ENCODE data around the gene C2orf92.
A peak's percentile ranks its signal among the peaks of the same experiment; 100 is the strongest.

Gene C2orf92

GRCh38 chr2:97691166-97691565 is 21.7 kb downstream of the C2orf92 start:
- Mint-ChIP-seq H3K27me3 (ENCODE audit: low read depth) (no peaks in the 10 kb centered on the region), H3K9me3 (no peaks in the 10 kb centered on the region), H3K27ac (no peak overlapping the region)

GRCh38 chr2:97693476-97693875 is 24.0 kb downstream of the C2orf92 start:
- Mint-ChIP-seq H3K4me3 (no peak overlapping the region), H3K36me3 (ENCODE audit: low read depth) (no peaks in the 10 kb centered on the region), H3K27ac (no peak overlapping the region), H3K4me1 (ENCODE audit: low read depth) (peaks cover 11% of the 10 kb centered on the region), H3K27me3 (ENCODE audit: low read depth) (no peaks in the 10 kb centered on the region), H3K9me3 (no peaks in the 10 kb centered on the region)
- DNase-seq (ENCODE audit: low spot score) = no peak

More at GRCh38 chr2:97691166-97691565, 21.7 kb downstream of the C2orf92 start:
- no peak overlapping the region for H3K4me3 Mint-ChIP-seq
- no peaks in the 10 kb centered on the region for H3K36me3 Mint-ChIP-seq (ENCODE audit: low read depth)
- DNase-seq (ENCODE audit: low spot score) = no peak
- H3K4me1 Mint-ChIP-seq (ENCODE audit: low read depth) = peaks cover 14% of the 10 kb centered on the region

- DNase-seq (ENCODE audit: low spot score) = no peak
- peaks cover 11% of the 10 kb centered on the region for H3K4me1 Mint-ChIP-seq (ENCODE audit: low read depth)
- H3K9me3 Mint-ChIP-seq = no peaks in the 10 kb centered on the region
- no peak overlapping the region for H3K27ac Mint-ChIP-seq
- no peaks in the 10 kb centered on the region for H3K27me3 Mint-ChIP-seq (ENCODE audit: low read depth)
- H3K36me3 Mint-ChIP-seq (ENCODE audit: low read depth) = no peaks in the 10 kb centered on the region
- H3K4me3 Mint-ChIP-seq = no peak overlapping the region
Measured at GRCh38 chr2:97695744-97696143, 26.2 kb downstream of the C2orf92 start.

DNA sequence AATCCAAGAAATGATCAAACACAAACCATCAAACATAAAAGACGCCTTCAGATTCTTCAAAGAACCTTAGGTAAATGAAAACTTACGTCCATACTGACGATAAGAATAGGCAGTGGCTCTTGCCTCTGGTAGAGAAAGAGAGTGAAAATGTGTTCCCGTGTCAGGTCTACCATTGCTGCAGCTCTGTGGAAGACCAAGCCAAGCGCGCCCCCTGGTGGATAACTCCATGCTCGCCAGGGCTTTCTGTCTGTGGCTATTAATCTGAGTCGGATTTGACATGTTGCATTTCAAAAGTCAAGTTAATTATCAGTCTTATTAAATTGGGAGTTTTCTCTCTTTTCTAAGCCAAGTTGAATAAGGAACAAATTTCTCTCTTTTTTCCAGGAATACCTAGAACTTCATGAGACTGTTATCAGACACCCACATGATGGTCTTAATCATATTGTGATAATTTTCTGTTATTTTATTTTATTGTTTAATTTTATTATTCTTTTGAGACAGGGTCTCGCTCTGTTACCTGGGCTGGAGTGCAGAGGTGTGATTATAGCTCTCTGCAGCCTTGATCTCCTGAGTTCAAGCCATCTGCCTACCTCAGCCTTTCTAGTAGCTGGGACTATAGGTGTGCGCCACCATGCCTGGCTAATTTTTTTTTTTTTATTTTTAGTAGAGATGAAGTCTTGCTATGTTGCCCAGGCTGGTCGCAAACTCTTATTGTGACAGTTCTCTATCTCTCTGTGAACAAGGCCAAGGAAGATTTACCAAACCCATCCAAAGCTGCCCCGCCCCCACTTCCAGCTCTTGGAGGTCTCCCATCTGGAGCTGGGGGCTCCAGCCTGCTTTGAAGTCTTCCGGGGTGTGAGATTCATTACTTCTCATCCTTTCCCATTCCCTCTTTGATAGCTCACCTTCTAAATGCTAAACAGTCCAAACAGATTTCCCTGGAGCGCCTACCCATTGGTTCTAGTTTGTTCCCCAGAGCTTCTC is 28.0 kb downstream of the C2orf92 start:
- Mint-ChIP-seq H3K27ac (no peak overlapping the region), H3K36me3 (ENCODE audit: low read depth) (no peaks in the 10 kb centered on the region), H3K9me3 (no peaks in the 10 kb centered on the region), H3K27me3 (ENCODE audit: low read depth) (peaks cover under 1% of the 10 kb centered on the region), H3K4me1 (ENCODE audit: low read depth) (peaks cover 11% of the 10 kb centered on the region), H3K4me3 (peak overlapping the region; percentile 25)
- DNase-seq (ENCODE audit: low spot score) = peak; percentile 82

GRCh38 chr2:97698530-97698929 is 29.0 kb downstream of the C2orf92 start:
- Mint-ChIP-seq H3K9me3 (no peaks in the 10 kb centered on the region), H3K27ac (no peak overlapping the region), H3K4me3 (no peak overlapping the region), H3K27me3 (ENCODE audit: low read depth) (peaks cover 4% of the 10 kb centered on the region), H3K36me3 (ENCODE audit: low read depth) (no peaks in the 10 kb centered on the region), H3K4me1 (ENCODE audit: low read depth) (peaks cover 13% of the 10 kb centered on the region)
- no peak for DNase-seq (ENCODE audit: low spot score)

- H3K4me3 Mint-ChIP-seq = no peak overlapping the region
- H3K36me3 Mint-ChIP-seq (ENCODE audit: low read depth) = no peaks in the 10 kb centered on the region
- H3K27ac Mint-ChIP-seq = no peak overlapping the region
- peaks cover 4% of the 10 kb centered on the region for H3K27me3 Mint-ChIP-seq (ENCODE audit: low read depth)
- no peak for DNase-seq (ENCODE audit: low spot score)
- H3K4me1 Mint-ChIP-seq (ENCODE audit: low read depth) = peaks cover 13% of the 10 kb centered on the region
- H3K9me3 Mint-ChIP-seq = no peaks in the 10 kb centered on the region
Measured at GRCh38 chr2:97699765-97700444, 30.4 kb downstream of the C2orf92 start.

- no peak for DNase-seq (ENCODE audit: low spot score)
- H3K9me3 Mint-ChIP-seq = no peaks in the 10 kb centered on the region
- no peaks in the 10 kb centered on the region for H3K36me3 Mint-ChIP-seq (ENCODE audit: low read depth)
- peaks cover 13% of the 10 kb centered on the region for H3K4me1 Mint-ChIP-seq (ENCODE audit: low read depth)
- no peak overlapping the region for H3K4me3 Mint-ChIP-seq
- peak overlapping the region; percentile 41 for H3K27ac Mint-ChIP-seq
- peaks cover 4% of the 10 kb centered on the region for H3K27me3 Mint-ChIP-seq (ENCODE audit: low read depth)
Measured at GRCh38 chr2:97701186-97701585, 31.7 kb downstream of the C2orf92 start.

GRCh38 chr2:97701851-97702465 is 32.4 kb downstream of the C2orf92 start:
- Mint-ChIP-seq H3K4me1 (ENCODE audit: low read depth) (peaks cover 10% of the 10 kb centered on the region), H3K36me3 (ENCODE audit: low read depth) (no peaks in the 10 kb centered on the region), H3K4me3 (no peak overlapping the region), H3K27me3 (ENCODE audit: low read depth) (peaks cover 4% of the 10 kb centered on the region), H3K9me3 (no peaks in the 10 kb centered on the region), H3K27ac (no peak overlapping the region)
- no peak for DNase-seq (ENCODE audit: low spot score)

DNA sequence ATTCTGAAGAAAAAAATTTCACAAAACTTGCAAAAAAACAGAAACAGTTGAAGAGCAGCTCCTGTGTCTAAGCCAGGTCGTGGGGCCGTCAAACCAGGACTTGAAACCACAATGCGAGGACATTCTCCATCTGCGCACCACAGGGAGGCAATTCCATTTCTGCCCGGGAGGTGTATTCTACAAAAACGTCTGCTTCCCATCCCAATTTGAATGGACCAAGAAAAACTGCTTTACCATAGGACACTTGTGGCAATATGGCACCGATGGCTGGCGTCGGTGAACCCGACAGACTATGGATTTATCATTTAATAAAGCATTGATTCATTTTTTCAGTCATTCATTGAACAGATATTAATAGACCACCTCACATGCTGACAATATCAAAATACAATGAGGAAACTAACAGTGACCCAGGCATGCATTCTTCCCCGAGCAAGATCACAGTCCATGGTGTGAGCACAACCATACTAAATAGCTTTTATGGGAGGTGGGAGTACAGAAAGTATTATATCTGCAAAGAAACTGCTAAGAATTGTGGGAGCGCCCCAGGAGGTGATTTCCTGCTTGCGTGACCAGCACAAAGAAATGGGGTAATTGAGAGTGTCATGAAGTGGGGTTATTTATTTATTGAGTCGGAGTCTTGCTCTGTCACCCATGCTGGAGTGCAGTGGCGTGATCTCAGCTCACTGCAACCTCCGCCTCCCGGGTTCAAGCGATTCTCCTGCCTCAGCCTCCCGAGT is 33.4 kb downstream of the C2orf92 start:
- no peak for DNase-seq (ENCODE audit: low spot score)
- H3K4me3 Mint-ChIP-seq = no peak overlapping the region
- H3K36me3 Mint-ChIP-seq (ENCODE audit: low read depth) = no peaks in the 10 kb centered on the region
- peaks cover 4% of the 10 kb centered on the region for H3K27me3 Mint-ChIP-seq (ENCODE audit: low read depth)
- H3K4me1 Mint-ChIP-seq (ENCODE audit: low read depth) = peaks cover 6% of the 10 kb centered on the region
- no peak overlapping the region for H3K27ac Mint-ChIP-seq
- no peaks in the 10 kb centered on the region for H3K9me3 Mint-ChIP-seq

- Mint-ChIP-seq H3K4me3 (no peak overlapping the region), H3K27ac (no peak overlapping the region), H3K36me3 (ENCODE audit: low read depth) (no peaks in the 10 kb centered on the region), H3K4me1 (ENCODE audit: low read depth) (peaks cover 6% of the 10 kb centered on the region), H3K9me3 (no peaks in the 10 kb centered on the region), H3K27me3 (ENCODE audit: low read depth) (peaks cover 4% of the 10 kb centered on the region)
- no peak for DNase-seq (ENCODE audit: low spot score)
Measured at GRCh38 chr2:97703741-97704140, 34.2 kb downstream of the C2orf92 start.

DNA sequence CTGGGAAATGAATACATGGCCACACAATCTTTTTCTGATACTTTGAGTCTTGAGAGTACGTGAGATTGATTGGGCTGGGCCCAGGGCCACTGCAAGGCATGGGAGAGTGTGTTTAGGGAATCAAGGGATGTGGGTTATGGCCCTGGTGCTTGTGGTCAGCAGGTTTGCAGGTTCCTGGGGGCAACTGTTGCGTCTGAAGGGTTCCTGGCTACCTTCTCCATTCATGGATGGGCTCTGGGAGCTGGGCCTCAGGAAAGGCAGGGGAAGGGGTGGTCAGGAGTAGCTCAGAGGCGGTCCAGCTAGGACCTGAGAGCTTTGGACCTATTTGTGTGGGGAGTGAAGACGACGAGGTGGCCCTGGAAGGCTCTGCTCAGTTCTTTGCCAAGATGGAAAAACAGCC is 35.5 kb downstream of the C2orf92 start:
- Mint-ChIP-seq H3K4me1 (ENCODE audit: low read depth) (peaks cover 9% of the 10 kb centered on the region), H3K27ac (no peak overlapping the region), H3K9me3 (no peaks in the 10 kb centered on the region), H3K4me3 (no peak overlapping the region), H3K36me3 (ENCODE audit: low read depth) (peaks cover under 1% of the 10 kb centered on the region), H3K27me3 (ENCODE audit: low read depth) (peaks cover 4% of the 10 kb centered on the region)
- DNase-seq (ENCODE audit: low spot score) = no peak

DNA sequence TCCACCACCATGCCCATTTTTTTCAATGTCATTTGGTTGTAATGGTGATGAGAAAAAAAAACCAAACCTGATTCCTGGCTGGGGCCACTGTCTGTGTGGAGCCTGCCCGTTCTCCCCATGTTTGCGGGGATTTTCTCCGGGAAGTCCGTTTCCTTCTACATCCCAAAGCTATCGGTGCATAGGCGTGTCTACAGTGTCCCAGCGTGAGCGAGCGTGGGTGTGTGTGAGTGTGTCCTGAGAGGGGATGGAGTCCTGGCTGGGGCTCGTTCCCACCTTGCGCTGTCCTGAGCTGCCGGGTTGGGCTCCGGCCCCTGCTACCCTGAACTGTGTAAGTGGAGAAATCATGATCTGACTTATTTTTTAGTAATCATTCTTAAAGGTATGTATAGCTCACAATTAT is 36.6 kb downstream of the C2orf92 start:
- H3K4me3 Mint-ChIP-seq = no peak overlapping the region
- no peak for DNase-seq (ENCODE audit: low spot score)

DNA sequence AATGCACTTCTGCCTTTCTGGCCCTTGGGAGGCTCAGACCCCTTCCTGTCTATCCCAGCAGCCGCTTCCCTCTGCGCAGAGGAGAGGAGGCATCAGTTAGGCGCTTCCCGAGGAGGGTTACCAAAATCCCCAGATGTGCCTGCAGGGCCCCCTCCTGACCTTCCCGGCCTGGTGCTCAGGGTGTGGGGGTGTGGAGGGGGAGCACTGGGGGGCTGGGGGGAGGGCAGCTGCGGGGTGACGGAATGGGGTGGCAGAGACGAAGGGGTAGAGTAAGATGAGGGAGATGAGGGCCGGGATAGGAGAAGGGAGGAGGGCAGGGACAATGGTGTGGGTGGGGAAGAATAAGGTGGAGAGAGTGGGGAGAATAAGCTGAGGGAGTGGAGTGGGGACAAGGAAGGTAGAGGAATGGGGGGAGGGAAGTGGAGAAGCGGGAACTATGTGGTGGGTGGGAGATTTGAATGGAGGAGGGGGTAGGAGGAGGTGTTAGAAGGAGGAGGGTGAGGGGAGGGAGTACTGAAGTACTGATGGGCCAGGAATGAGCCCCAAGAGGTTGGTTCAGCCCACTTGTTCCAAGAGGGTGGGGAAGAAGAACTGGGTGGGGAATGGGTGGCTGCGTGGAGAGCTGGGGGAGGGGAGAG is 37.3 kb downstream of the C2orf92 start:
- H3K9me3 Mint-ChIP-seq = no peaks in the 10 kb centered on the region
- peaks cover 4% of the 10 kb centered on the region for H3K27me3 Mint-ChIP-seq (ENCODE audit: low read depth)
- no peak overlapping the region for H3K27ac Mint-ChIP-seq
- H3K36me3 Mint-ChIP-seq (ENCODE audit: low read depth) = peaks cover 2% of the 10 kb centered on the region
- DNase-seq (ENCODE audit: low spot score) = no peak
- H3K4me1 Mint-ChIP-seq (ENCODE audit: low read depth) = peaks cover 22% of the 10 kb centered on the region
- no peak overlapping the region for H3K4me3 Mint-ChIP-seq

More for the DNA sequence above, 36.6 kb downstream of the C2orf92 start:
- Mint-ChIP-seq H3K36me3 (ENCODE audit: low read depth) (peaks cover 2% of the 10 kb centered on the region), H3K27me3 (ENCODE audit: low read depth) (peaks cover 4% of the 10 kb centered on the region), H3K4me1 (ENCODE audit: low read depth) (peaks cover 15% of the 10 kb centered on the region), H3K9me3 (no peaks in the 10 kb centered on the region), H3K27ac (no peak overlapping the region)

All from T-helper 2 cell treated with Interferon-gamma antibody and Interleukin-4, amounts not matched to agents 5 μg/mL and 100 μg/mL, for 36 hours (primary cell).